Lung (tissue), 12 donors: Measurements from ENCODE around the gene ALOX15B. TPM values are rescaled to one million over a fixed set of nuclear protein-coding genes. Genes with fewer than 3 reads are reported as not detected.

Source experiments
- ATAC-seq: fragments of 200-7000 bp; cut with Tn5 transposase; one replicate; pipeline ENCODE4 v1.9.1; 2020; ENCODE audit warnings: moderate number of reproducible peaks; ENCODE audit not compliant: insufficient read depth, low FRiP score
- DNase-seq, 3 donors: peaks; one replicate each; pipeline ENCODE4 v3.0.0-alpha.2; 2013 to 2017
- H3K27ac ChIP-seq, 2 donors: one replicate each; pipeline ENCODE4 v1.5.1; 2013; ENCODE audit warnings: mild to moderate bottlenecking in 2 of 2, moderate library complexity in 2 of 2, control low read depth in 1 of 2, inconsistent platforms in 1 of 2, low read depth in 1 of 2, low read length in 1 of 2
- H3K27me3 ChIP-seq, 3 donors: one replicate each; pipeline ENCODE4 v1.5.1; 2013; ENCODE audit warnings: low read length in 2 of 3; ENCODE audit not compliant: control insufficient read depth in 3 of 3, insufficient read depth in 3 of 3
- H3K36me3 ChIP-seq, 4 donors: one replicate each; pipeline ENCODE4 v1.5.1; 2013; ENCODE audit warnings: low read length in 4 of 4, mild to moderate bottlenecking in 1 of 4, moderate library complexity in 1 of 4; ENCODE audit not compliant: control insufficient read depth in 4 of 4, insufficient read depth in 4 of 4
- H3K4me1 ChIP-seq, 5 donors: one replicate each; pipeline ENCODE4 v1.5.1; 2013; ENCODE audit warnings: low read length in 5 of 5, mild to moderate bottlenecking in 2 of 5, moderate library complexity in 1 of 5; ENCODE audit not compliant: control insufficient read depth in 5 of 5, insufficient read depth in 5 of 5
- H3K4me3 ChIP-seq: one replicate; pipeline ENCODE4 v1.5.1; 2013; ENCODE audit warnings: mild to moderate bottlenecking, control low read depth, moderate library complexity
- H3K9ac ChIP-seq, 2 donors: one replicate each; pipeline ENCODE4 v1.5.1; 2013; ENCODE audit warnings: low read length in 2 of 2, control low read depth in 1 of 2; ENCODE audit not compliant: insufficient read depth in 1 of 2
- H3K9me3 ChIP-seq, 4 donors: one replicate each; pipeline ENCODE4 v1.5.1; 2013; ENCODE audit warnings: low read length in 3 of 4, mild to moderate bottlenecking in 1 of 4, moderate library complexity in 1 of 4; ENCODE audit not compliant: control insufficient read depth in 4 of 4, insufficient read depth in 3 of 4
- CTCF ChIP-seq: IDR thresholded peaks from 2 replicates; pipeline ENCODE4 v1.5.1; 2012; ENCODE audit warnings: mild to moderate bottlenecking; ENCODE audit errors: control extremely low read depth, extremely low read depth
- WGBS, 2 donors: extraction: QIAGEN DNeasy Blood & Tissue Kit; methylation state at CpG; one replicate each; pipeline ENCODE4 v1.1.7; 2013; 5-methylcytosine and 5-hydroxymethylcytosine counted together
- polyA plus RNA-seq, 2 donors: library from polyadenylated mRNA; stranded (reverse); fragments of 200-250 nt; gene quantifications; one replicate each; pipeline ENCODE4 v1.2.1, GENCODE V29; 2013
- total RNA-seq, 2 donors: library from RNA; depleted of rRNA in 1 of 2; stranded (reverse); fragments of >200 nt in 1 of 2; gene quantifications; one replicate each; pipeline ENCODE4 v1.2.1, GENCODE V29; 2014 to 2021
- donor health status: control.
- donor health status: control.
- donor health status: Bipolar disorder and iron deficiency.
- donor health status: healthy.
- donor health status: DM: yes; HTN: yes; CAD: no.

ALOX15B gene
- total and polyA plus RNA-seq, 4 donors, result 3.4 to 135 (median 73.8) TPM

- DNase-seq (no peak), ATAC-seq (no peak)
- Histone ChIP-seq H3K27ac (no peak overlapping the region), H3K27me3 (peaks cover 0 to 43% (median 43%) of the 10 kb centered on the region in 3 donors), H3K36me3 (no peaks in the 10 kb centered on the region), H3K9me3 (peaks cover 0 to 5% (median 0%) of the 10 kb centered on the region in 4 donors), H3K4me1 (peaks cover 0 to 15% (median 4%) of the 10 kb centered on the region in 5 donors), H3K9ac (no peak overlapping the region), H3K4me3 (no peak overlapping the region)
- TF ChIP-seq CTCF, result no peak
- WGBS, 2 donors, result 83 to 95% methylated on average over 6 of the region's 6 CpGs
Observed at GRCh38 chr17:8004899-8005298, 34.0 kb upstream of the ALOX15B start.

GRCh38 chr17:8005357-8005756, 33.5 kb upstream of the ALOX15B start:
- 91 to 96% methylated on average over 1 of the region's 1 CpG for WGBS, 2 donors
- DNase-seq (no peak), ATAC-seq (no peak)
- H3K27ac ChIP-seq, result no peak overlapping the region
- peaks cover 0 to 15% (median 4%) of the 10 kb centered on the region in 5 donors for H3K4me1 ChIP-seq
- H3K9me3 ChIP-seq, result peaks cover 0 to 5% (median 0%) of the 10 kb centered on the region in 4 donors
- H3K36me3 ChIP-seq, result no peaks in the 10 kb centered on the region
- H3K27me3 ChIP-seq, result peaks cover 0 to 41% (median 38%) of the 10 kb centered on the region in 3 donors
- no peak for TF ChIP-seq CTCF
- H3K4me3 ChIP-seq, result no peak overlapping the region
- no peak overlapping the region for H3K9ac ChIP-seq

GRCh38 chr17:8005967-8006730, 32.7 kb upstream of the ALOX15B start:
- no peak for TF ChIP-seq CTCF
- Histone ChIP-seq H3K36me3 (no peaks in the 10 kb centered on the region), H3K27me3 (peaks cover 0 to 33% (median 31%) of the 10 kb centered on the region in 3 donors), H3K9ac (no peak overlapping the region), H3K9me3 (peaks cover 0 to 5% (median 0%) of the 10 kb centered on the region in 4 donors), H3K4me3 (no peak overlapping the region), H3K27ac (no peak overlapping the region), H3K4me1 (peaks cover 0 to 15% (median 4%) of the 10 kb centered on the region in 5 donors)
- no peak for DNase-seq
- no peak for ATAC-seq
- 94 to 96% methylated on average over 24 to 30 of the region's 30 CpGs for WGBS, 2 donors
